Measurements from ENCODE around the gene GSTP1. TPM values are rescaled to one million over a fixed set of nuclear protein-coding genes. Genes with fewer than 3 reads are reported as not detected.

The GSTP1 gene
- total RNA-seq, 2 experiments from 2014 or later, result 1,139 to 1,604 TPM

DNA sequence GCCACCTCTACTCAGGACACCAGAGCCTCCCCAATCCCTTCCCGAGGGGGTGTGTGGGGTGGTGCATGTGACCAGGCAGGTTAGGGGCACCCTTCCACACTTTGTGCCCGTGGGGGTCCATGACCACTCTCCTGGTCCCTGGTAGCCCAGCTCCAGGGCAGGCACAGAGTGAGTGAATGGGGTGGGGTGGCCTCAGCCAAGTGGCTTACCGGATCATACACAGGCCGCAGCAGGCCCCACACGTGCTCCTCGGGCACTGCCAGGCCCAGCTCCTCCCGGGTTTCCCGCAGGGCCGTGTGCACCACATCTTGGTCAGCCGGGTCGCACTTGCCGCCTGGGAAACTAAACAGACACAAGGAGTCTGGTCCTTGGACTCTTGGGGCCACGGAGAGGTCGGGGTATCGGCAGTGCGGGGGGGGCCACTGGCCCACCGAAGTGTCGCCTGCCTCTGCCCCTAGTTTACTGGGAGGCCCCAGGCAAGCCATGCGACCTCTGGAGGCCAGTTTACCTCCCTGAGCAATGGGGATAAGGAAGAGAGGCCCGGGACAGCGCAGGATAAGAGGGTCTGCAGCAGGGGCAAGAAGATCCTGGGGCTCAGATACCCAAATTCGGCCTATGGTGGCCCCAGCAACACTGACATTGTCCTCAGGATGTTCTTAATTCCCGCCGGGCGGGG, 45.2 kb downstream of the GSTP1 start:
- ChIA-PET POLR2A (interaction anchor here (0.5 to 2.1 kb wide), 4 partner anchors 16 to 47 kb away, joined by 3 to 10 read pairs (median 4); partner anchors contain the start of gene GSTP1), CTCF (ENCODE audit: unreplicated experiment) (interaction anchor here (1.6 to 1.9 kb wide), 2 partner anchors 17 to 19 kb away, joined by 5 to 6 read pairs; no protein-coding TSS in a partner anchor)
- Histone ChIP-seq H3K9me3 (ENCODE audit: low read length) (no peaks in the 10 kb centered on the region), H3K27ac (ENCODE audit: low read depth, low read length, poor library complexity, severe bottlenecking) (peak overlapping the region; percentile 87), H3K4me2 (ENCODE audit: low read length) (peak overlapping the region; percentile 88), H3K4me3 (ENCODE audit: low read depth, low read length, poor library complexity, severe bottlenecking) (peak overlapping the region; percentile 77), H2AFZ (ENCODE audit: low read length) (peak overlapping the region; percentile 11; the same call in 1 of the 2 replicates), H3K79me2 (ENCODE audit: insufficient read depth, low read depth, low read length) (no peaks in the 10 kb centered on the region), H3K9me2 (ENCODE audit: insufficient read depth, low read length) (no peaks in the 10 kb centered on the region), H3K4me1 (ENCODE audit: insufficient read depth, low read length, poor library complexity, severe bottlenecking) (peaks cover 23% of the 10 kb centered on the region), H3K36me3 (ENCODE audit: insufficient read depth, low read length) (no peaks in the 10 kb centered on the region), H4K20me1 (ENCODE audit: insufficient read depth, low read length) (no peaks in the 10 kb centered on the region)
- DNase-seq (ENCODE audit: low spot score), result no peak
- TF ChIP-seq, protein P1, sequence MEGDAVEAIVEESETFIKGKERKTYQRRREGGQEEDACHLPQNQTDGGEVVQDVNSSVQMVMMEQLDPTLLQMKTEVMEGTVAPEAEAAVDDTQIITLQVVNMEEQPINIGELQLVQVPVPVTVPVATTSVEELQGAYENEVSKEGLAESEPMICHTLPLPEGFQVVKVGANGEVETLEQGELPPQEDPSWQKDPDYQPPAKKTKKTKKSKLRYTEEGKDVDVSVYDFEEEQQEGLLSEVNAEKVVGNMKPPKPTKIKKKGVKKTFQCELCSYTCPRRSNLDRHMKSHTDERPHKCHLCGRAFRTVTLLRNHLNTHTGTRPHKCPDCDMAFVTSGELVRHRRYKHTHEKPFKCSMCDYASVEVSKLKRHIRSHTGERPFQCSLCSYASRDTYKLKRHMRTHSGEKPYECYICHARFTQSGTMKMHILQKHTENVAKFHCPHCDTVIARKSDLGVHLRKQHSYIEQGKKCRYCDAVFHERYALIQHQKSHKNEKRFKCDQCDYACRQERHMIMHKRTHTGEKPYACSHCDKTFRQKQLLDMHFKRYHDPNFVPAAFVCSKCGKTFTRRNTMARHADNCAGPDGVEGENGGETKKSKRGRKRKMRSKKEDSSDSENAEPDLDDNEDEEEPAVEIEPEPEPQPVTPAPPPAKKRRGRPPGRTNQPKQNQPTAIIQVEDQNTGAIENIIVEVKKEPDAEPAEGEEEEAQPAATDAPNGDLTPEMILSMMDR (conservative IDR thresholded peaks at IDR 0.05; ENCODE audit: low read length), result peak; percentile 88; the same call in 1 of the 2 replicates
- no peak for TF ChIP-seq EZH2phosphoT487 (IDR thresholded peaks at IDR 0.05; ENCODE audit: borderline replicate concordance, low read depth, low read length)
- TSS peak; percentile 44 for BruUV-seq (replicated peaks)
- intact Hi-C loops (cut with micrococcal nuclease; ENCODE audit: unreplicated experiment), result loop anchor here (2.0 to 5.0 kb wide), 2 partner anchors 30 to 163 kb away; no protein-coding TSS in a partner anchor

DNA sequence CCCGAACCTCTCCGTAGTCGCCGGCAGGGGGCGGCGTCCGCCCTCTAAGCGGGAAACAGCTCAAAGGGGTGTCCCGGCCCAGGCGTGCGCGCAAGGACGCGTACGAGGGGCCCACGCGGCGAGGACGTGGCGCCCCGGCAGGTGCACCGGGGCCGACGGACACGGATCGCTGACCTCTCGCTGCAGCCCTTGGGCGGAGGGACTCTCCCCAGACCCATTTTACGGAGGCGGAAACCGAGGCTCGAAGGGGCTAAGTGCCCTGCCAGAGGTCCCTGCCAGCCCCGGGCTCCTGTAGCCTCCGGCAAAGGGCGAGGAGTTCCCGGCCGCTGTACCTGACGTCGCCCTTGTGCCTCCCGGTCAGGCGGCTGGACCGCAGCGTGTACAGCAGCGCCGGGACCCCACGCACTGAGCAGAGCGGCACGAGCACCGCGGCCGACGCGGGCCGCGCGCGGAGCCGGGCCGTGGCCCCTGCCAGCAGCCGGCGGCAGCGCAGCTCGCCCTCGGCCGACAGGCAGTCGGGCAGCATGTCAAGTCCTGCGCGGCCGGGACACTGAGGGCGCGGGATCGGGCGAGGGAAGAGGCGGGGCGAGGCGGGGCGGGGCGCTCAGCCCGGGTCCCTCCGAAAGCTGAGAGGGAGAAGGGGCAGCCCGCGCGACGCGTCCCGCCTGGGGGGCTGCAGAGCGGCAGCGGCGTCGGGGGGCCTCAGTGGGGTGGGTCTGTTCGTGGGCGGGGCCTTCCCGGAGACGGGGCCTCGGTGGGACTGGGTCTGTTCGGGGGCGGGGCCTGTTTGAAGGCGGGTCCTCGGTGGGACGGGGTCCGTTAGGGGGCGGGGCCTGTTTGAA, 46.0 kb downstream of the GSTP1 start, which contains the start of gene NUDT8:
NUDT8 (minus strand) TSS at position 552 of the 842 bp plus-strand sequence; CDS start at position 526, 26 bp downstream.
- peak within 1 kb of the TSS; percentile 68; the same call in 1 of the 2 replicates for H2AFZ ChIP-seq (ENCODE audit: low read length)

More for the DNA sequence above, 46.0 kb downstream of the GSTP1 start, which contains the start of gene NUDT8:
- Histone ChIP-seq H3K4me2 (ENCODE audit: low read length) (peak within 1 kb of the TSS; percentile 97), H3K79me2 (ENCODE audit: insufficient read depth, low read depth, low read length) (no peaks in the 10 kb centered on the region), H3K4me1 (ENCODE audit: insufficient read depth, low read length, poor library complexity, severe bottlenecking) (peaks cover 23% of the 10 kb centered on the region), H3K9me3 (ENCODE audit: low read length) (no peaks in the 10 kb centered on the region), H3K9me2 (ENCODE audit: insufficient read depth, low read length) (no peaks in the 10 kb centered on the region), H4K20me1 (ENCODE audit: insufficient read depth, low read length) (no peaks in the 10 kb centered on the region), H3K36me3 (ENCODE audit: insufficient read depth, low read length) (no peaks in the 10 kb centered on the region), H3K27ac (ENCODE audit: low read depth, low read length, poor library complexity, severe bottlenecking) (peak within 1 kb of the TSS; percentile 87), H3K4me3 (ENCODE audit: low read depth, low read length, poor library complexity, severe bottlenecking) (peak within 1 kb of the TSS; percentile 77)
- ChIA-PET CTCF (ENCODE audit: unreplicated experiment) (interaction anchor here (0.6 to 1.9 kb wide), 5 partner anchors 10 to 19 kb away, joined by 3 to 6 read pairs (median 5); partner anchors contain the start of gene TBX10), POLR2A (interaction anchor here (0.5 to 2.1 kb wide), 5 partner anchors 16 to 47 kb away, joined by 3 to 10 read pairs (median 5); partner anchors contain the start of gene GSTP1)
- intact Hi-C loops (cut with micrococcal nuclease; ENCODE audit: unreplicated experiment), result loop anchor here (1.0 to 5.0 kb wide), 4 partner anchors 16 to 163 kb away; partner anchors contain the start of gene GSTP1
- peak; percentile 96 for DNase-seq (ENCODE audit: low spot score)
- TF ChIP-seq, protein P1 (conservative IDR thresholded peaks at IDR 0.05; ENCODE audit: low read length), result peak; percentile 67
- TF ChIP-seq EZH2phosphoT487 (IDR thresholded peaks at IDR 0.05; ENCODE audit: borderline replicate concordance, low read depth, low read length), result no peak
- BruUV-seq (replicated peaks), result no TSS peak

All from OCI-LY7 (cell line).